OCI-M2 (cell line): Measurements from ENCODE around the gene ABHD2.
"Not testable (repeated sequence)": the region's sequence is repeated elsewhere in the genome, so short reads cannot be mapped to it uniquely, and the experiment has no call there.

Experiments
- DNase-seq: peaks from one replicate; lab custom pipeline; 2025; ENCODE audit not compliant: unreplicated experiment; lab: John Stamatoyannopoulos, UW

Gene ABHD2

DNA sequence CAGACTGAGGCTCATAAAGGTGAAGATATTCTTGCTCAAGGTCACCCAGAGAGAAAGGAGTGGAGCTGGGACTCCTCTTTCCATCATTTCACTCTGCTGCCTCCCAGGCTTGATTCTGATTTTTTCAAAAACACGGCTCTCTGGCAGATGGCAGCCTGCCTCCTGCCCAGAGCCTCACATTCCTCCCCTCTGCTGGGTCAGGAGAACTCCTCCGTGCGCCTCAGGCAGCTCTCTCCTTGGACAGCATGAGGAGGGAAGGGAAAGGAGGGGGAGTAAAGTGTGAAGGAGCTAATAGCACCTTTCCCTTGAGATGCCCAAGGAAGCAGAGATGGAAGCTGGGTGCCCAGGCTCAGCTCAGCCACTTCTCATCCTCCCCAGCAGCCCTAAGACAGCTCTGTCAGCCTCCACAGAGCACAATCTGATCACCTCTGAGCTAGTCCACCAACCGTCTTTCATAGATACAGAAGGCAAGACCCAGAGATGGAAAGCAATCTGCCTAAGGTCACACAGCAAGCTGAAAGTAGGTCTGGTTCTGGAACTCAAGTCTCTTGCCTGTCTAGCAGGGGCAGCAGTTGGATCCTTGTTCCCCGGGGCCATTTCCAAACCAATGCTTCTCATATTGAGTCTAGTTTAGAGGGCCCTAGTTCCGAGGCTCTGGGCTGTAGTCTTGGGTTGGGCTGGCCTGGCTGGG, 129.6 kb downstream of the ABHD2 start:
- DNase-seq = no peak

DNA sequence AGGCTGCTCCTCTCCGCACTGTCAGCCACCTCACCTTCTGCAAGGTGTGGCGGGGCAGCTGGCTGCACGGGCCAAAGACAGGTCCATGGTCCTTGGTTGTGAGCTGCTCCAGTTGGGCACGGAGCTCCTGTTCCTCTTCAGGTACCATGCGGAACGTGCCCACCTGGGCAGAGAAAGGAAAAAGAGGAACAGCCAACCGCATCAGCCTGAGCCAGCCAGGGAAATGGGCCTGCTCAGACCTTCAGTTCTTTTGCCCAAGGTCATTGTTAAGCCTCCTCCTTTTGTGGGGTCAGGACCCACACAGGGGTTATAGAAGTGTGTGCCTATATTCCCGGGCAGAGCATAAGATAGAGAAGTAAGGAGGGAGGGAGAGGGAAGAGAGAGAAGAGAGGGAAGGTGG, 130.3 kb downstream of the ABHD2 start:
- DNase-seq = no peak

DNA sequence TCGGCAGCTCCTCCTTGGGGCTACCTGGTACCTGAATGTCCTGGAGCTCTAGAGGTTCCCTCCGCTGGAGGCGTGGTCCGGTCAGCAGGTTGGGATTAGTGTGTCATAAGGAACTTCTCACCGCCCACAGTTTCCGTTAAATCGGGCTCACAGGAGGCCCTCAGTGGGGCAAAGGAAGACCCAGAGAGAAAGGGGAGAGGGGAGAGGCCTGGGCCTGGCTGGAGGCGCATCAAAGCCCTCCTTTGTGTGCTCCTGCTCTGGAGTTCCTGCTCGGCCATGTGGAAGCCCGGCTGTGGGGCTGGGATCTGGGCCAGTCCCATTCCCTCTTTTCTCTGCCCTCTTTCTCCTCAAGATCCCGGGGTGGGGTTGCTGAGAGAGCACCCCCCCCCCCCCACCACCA, 133.3 kb downstream of the ABHD2 start, which contains the start of gene RLBP1:
TSS of gene RLBP1 (minus strand) at position 37 of the 400 bp plus-strand sequence. CDS start 2,604 bp downstream, outside the sequence.
- DNase-seq = no peak

DNA sequence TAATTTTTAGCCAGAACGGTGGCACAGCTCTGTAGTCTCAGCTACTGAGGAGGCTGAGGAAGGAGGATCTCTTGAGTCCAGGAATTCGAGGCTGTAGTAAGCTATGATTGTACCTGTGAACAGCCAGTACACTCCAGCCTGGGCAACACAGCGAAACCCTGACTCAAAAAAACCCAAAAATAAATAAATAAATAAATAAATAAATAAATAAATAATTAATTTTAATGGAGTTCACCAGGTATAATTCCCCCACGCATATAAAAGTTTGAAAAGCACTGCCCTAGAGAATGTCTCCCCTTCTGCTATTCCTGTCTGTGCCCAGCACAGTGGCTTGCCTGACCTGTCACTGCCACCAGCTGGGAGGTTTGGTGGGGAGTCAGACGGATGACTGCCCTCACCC, 137.3 kb downstream of the ABHD2 start:
- DNase-seq = no peak

DNA sequence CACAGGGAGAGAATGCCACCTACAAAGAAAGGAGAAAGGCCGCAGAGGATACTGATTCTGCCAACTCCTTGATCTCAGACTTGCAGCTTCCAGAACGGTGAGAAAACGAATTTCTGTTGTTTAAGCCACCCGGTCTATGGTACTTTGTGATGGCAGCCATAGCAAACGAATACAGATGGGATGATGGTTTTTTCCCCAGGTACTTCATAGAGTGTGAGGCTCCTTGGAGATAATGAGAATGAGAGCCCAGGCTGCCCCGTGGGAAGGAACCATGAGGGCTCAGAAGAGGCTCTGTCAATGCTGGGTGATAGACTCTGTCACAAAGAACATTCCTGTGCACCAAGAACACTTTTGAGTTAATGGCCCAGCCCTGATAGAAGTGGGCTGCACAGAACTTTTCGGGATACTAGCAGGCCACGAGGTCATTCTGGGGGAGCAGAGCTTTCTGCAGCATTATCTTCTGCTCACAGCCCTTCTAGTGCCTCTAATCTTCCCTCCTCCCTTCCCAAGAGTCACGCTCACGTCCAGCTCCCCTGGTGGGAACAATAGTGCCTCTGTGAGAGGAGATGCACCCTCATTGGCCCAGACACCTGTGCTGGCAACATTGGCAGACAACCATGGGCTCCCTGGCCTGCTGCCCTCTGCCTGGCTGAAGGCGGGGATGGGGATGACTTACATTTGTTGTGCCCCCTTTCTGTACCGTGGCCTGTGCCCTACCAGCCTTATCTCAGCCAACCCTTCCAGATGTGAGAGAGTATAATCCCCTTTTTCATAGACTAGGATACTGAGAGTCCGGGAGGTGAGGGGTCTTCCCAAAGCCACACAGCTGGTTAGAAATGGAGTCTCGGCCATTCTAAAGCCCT, 138.3 kb downstream of the ABHD2 start:
- no peak for DNase-seq

DNA sequence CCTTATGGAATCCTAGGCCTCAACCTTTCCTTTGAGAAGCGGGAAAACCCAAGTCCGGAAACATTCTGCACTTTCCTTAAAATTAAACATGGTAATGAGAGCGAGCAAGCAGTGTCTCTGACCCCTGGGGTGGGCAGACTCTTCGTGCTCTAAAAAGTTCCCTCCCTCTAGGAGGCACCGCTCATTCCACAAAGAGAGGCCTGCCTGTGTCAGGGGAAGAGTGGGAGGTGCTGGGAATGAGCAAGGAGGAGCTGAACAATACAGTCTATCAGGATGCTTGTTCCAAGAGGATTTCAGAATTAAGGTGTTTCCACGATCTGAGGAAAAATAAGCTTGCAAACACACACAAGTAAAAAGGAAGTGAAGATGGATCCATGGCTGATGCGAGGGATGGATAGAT, 139.2 kb downstream of the ABHD2 start:
- DNase-seq = no peak

DNA sequence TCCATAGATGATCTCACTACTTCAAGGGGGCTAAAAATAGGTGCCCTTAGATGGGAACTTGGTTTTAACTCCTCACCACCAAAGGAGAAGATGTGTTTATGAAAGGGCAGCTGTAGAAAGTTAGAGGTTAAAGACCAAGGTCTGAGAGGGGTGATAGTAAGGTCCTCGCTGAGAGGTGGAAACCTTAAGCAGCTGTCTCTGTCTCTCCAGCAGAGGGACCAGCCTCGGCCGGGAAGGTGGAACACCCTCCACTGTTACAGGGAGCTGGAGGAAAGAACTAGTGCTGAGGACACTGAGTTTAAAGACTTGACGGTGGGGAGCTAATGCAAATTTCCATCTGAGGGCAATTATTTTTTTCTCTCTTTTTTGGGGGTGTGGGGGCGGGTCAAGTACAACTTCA, 142.0 kb downstream of the ABHD2 start:
- no peak for DNase-seq

DNA sequence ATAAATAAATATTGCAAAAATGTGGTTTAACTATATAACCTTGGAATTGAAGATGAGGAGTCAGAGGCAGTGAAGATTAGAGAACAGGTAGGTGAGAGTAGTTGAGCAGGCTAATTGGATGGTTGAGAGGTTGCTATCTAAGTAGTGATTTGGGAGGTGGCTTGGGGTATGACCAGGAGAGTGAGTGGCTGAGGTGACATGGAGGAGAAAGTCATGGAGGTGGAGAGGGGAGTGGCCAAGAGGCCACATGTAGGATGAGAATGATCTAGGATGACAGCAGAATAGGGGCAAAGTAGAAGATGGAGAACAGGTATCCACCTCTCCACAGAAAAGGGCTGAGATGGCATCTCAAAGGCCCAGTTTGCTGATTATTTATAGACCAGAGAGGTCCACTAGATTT, 143.6 kb downstream of the ABHD2 start:
- no peak for DNase-seq

DNA sequence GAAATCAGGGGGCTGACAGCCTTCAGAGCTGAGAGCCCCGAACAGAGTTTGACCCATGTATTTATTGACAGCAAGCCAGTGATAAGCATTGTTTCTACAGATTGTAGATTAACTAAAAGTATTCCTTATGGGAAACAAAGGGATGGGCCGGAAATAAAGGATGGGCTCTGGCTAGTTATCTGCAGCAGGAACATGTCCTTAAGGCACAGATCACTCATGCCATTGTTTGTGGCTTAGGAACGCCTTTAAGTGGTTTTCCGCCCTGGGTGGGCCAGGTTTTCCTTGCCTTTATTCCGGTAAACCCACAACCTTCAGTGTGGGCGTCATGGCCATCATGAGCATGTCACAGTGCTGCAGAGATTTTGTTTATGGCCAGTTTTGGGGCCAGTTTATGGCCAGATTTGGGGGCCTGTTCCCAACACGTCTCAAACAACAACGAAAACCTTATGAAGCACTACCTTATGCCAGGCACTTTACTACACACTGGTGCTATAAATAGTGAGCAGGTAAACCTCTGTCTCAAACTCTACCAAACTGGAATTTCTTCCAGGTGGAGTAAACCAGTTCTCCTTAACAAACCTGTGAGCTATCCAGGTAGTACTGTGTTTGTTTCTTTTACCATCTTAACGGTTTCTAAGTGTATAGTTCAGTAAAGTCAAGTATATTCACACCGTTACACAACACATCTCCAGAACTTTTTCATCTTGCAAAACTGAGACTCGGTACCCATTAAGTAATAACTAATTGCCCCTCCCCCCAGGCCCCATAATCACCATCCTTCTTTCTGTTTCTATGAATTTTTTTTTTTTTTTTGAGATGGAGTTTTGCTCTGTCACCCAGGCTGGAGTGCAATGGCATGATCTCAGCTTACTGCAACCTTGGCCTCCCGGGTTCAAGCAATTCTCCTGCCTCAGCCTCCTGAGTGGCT, 151.9 kb downstream of the ABHD2 start:
- DNase-seq = not testable (repeated sequence)

DNA sequence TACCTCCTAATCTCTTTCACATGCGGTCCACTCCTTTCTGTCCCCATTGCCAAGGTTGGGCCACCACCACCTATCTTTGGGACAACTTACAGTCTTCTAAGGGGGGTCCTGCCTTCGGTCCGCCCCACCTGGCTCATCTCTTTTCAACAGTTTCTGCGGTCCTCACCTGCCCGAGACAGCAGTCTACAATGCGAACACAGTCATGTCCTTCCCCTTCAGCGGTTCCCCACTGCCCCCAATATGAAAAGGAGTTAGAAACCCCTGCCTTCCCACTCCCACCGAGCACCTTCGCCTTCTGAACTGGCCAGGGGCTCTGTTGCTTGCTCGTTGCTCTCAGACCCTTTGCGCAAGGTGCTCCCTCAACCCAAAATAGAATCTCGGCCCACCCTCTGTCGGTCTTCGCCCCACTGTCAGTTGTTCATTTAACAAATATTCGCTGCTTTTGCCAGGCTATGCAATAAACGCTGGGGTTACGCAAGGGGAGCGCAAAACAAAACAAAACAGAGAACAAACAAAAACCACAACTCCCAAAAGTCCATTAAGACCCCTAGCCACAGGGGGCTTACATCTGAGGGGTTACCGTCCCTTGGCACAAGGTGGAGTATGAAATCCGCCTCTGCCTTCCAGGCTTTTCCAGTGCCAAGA, 154.9 kb downstream of the ABHD2 start:
- no peak for DNase-seq

DNA sequence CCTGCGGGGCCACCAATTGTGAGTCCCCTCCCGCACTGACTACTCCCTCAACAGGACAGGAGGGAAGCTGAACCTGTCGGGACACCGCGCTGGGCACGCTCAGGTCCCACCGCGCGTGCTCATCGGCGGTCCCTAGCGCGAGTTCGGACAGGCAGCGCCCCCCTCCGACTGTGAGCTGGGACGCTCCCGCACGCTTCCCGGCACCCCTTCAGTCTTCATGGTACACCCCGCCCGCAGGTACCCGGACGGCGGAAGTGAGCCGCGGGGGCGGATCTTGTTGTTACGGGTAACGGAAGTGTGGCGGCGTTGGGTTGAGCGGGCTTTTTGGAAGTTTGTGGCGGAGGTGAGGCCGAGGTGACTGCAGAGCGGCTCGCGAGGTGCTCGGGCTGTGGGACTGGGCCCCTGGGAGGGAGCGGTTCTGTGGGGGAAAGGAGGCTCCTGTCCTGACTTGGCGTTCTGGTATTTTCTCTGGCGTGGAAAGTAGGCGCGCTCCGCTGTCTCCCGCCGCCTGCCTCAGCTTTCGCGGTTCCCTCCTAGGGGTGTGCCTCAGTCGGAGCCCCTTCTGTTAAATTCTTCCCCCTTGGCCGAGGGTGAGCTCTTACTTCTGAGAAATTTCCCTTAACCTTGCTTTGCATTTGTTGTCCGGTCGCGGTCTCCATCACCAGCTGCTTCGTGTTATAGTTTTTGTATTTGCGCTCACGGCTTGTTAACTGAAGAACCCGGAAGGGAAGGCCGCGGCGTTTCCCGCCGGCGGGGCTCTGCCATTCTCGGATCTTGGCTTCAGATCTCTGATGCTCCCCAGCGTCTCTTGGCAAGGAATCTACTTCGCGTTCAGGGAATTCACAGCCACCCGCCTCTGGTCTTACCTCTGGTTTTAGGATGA, 155.7 kb downstream of the ABHD2 start, which contains the start of gene FANCI:
TSS of gene FANCI (plus strand) at position 289 of the 883 bp plus-strand sequence. CDS start 3,669 bp downstream, outside the sequence.
- DNase-seq = peak; percentile 67

DNA sequence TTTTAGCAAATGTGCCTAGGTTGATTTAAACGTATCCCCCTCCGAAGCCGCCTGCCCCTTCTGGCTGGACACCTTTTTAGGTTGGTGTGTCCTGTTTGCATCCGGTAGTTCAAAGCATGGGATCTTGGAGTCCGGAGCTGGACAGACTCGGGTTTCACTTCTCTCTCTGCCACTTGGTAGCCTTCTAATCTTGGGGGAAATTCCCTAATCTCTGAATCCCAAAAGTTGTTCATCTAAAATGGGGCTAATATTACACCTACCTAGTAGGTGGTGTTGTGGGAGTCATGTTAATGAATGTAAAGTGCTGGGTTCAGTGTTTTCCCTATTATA, 156.3 kb downstream of the ABHD2 start:
- DNase-seq = no peak

DNA sequence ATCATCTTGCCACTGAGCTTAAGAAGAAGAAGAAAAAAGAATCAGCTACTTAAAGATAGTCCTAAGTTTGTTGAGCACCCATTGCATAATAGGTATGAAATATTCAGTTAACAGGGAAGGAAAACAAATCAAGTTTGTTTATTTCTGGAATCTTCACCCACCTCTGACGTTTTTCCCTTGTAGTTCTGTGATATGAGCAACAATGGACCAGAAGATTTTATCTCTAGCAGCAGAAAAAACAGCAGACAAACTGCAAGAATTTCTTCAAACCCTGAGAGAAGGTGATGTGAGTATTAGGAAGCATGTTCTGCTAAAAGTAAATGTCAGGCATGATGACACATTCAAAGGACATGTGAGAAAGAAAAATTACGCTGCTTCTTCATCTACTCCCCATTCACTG, 159.2 kb downstream of the ABHD2 start:
- no peak for DNase-seq

DNA sequence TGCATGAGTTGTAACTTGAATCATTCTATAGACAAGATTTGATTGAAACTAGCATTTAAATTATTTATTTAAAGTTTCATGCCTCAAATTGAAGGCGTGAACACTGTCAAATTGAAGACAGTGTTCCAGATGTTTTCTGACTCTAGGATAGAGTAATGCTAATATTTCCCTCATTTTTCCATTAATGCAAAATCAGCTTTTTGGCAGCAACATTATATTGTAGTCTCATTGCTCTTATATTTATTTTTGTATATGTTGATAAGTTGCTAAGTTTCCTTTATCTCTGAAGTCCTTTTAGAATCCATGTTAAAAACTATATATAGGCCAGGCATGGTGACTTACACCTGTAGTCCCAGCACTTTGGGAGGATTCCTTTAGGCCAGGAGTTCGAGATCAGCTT, 160.3 kb downstream of the ABHD2 start:
- DNase-seq = no peak

DNA sequence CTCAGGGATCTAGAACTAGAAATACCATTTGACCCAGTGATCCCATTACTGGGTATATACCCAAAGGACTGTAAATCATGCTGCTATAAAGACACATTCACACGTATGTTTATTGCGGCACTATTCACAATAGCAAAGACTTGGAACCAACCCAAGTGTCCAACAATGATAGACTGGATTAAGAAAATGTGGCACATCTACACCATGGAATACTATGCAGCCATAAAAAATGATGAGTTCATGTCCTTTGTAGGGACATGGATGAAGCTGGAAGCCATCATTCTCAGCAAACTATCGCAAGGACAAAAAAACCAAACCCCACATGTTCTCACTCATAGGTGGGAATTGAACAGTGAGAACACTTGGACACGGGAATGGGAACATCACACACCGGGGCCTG, 161.9 kb downstream of the ABHD2 start:
- DNase-seq = not testable (repeated sequence)
